HepG2 (cell line): Measurements from ENCODE around the gene GDF7.

Experiments used
- ASH2L ChIP-seq: fragments of 300-600, 200-600 bp; sonication (generic); IDR thresholded peaks from 2 replicates; pipeline ENCODE4 v1.7.0; 2017; ENCODE audit warnings: low read depth, mild to moderate bottlenecking, moderate library complexity, mixed read lengths, low read length; ENCODE audit not compliant: insufficient read length
- HDAC2 ChIP-seq: sonication (generic); formaldehyde crosslinking; IDR thresholded peaks from 2 replicates; pipeline ENCODE4 v1.4.0; 2020; ENCODE audit warnings: missing genetic modification reagents
- KDM1A ChIP-seq: IDR thresholded peaks from 2 replicates; pipeline ENCODE4 v1.6.1; 2016; ENCODE audit warnings: missing compliant biosample characterization
- NFE2L1 ChIP-seq: sonication (generic); formaldehyde crosslinking; IDR thresholded peaks from 2 replicates; pipeline ENCODE4 v1.4.0; 2020; ENCODE audit warnings: missing genetic modification reagents, mild to moderate bottlenecking, borderline replicate concordance
- SAP130 ChIP-seq: IDR thresholded peaks from 2 replicates; pipeline ENCODE4 v1.6.1; 2016; ENCODE audit warnings: low read depth
- TCF7L2 ChIP-seq: IDR thresholded peaks from 2 replicates; pipeline ENCODE4 v1.6.1; 2011; ENCODE audit warnings: mild to moderate bottlenecking, low read depth, low read length, moderate library complexity
- ZKSCAN1 ChIP-seq: fragments of 150-350 bp; IDR thresholded peaks from 2 replicates; pipeline ENCODE4 v1.6.1; 2014; ENCODE audit warnings: low read length
- ZNF296 ChIP-seq: sonication (generic); formaldehyde crosslinking; conservative IDR thresholded peaks from 2 replicates; pipeline ENCODE4 v1.5.0; 2020; ENCODE audit warnings: mild to moderate bottlenecking, missing genetic modification reagents
- ZNF614 ChIP-seq: IDR thresholded peaks from 2 replicates; pipeline ENCODE4 v1.6.1; 2018; ENCODE audit warnings: missing biosample characterization, missing genetic modification reagents, inconsistent platforms, borderline replicate concordance
- TF ChIP-seq, protein P1 (sequence below): sonication (generic); formaldehyde crosslinking; IDR thresholded peaks from 2 replicates; pipeline ENCODE4 v1.5.0; 2020; ENCODE audit warnings: mild to moderate bottlenecking, missing genetic modification reagents, borderline replicate concordance
- TF ChIP-seq, protein P2 (sequence below), 2 experiments: IDR thresholded peaks; 2 replicates each; pipeline ENCODE4 v1.6.1; 2011 to 2012; ENCODE audit warnings: low read length in 2 of 2, borderline replicate concordance in 1 of 2, low read depth in 1 of 2, mild to moderate bottlenecking in 1 of 2, moderate library complexity in 1 of 2

DNA sequence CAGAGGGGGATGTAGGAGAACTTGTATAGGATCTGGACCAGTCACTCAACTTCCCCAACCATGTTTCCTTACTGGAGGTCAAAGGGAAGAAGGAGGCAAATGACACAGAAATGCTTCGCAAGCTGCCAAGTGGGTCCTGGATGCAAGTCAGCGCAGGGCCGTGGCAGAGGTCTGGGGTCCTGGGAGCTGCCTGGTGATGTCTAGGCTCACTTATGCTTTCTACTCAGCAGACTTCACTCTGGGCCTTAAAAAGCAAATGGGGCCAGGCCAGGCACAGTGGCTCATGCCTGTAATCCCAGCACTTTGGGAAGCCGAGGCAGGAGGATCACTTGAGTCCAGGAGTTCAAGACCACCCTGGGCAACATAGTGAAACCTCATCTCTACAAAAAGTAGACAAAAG, 36.0 kb upstream of the GDF7 start:
- TF ChIP-seq NFE2L1 (CRISPR knock-in tag) (no peak), KDM1A (CRISPR knock-in tag) (no peak), ZKSCAN1 (no peak), ZNF614 (CRISPR knock-in tag) (no peak), HDAC2 (CRISPR knock-in tag) (no peak), TCF7L2 (no peak), SAP130 (no peak), ASH2L (no peak), ZNF296 (CRISPR knock-in tag) (no peak)
- TF ChIP-seq, protein P1, sequence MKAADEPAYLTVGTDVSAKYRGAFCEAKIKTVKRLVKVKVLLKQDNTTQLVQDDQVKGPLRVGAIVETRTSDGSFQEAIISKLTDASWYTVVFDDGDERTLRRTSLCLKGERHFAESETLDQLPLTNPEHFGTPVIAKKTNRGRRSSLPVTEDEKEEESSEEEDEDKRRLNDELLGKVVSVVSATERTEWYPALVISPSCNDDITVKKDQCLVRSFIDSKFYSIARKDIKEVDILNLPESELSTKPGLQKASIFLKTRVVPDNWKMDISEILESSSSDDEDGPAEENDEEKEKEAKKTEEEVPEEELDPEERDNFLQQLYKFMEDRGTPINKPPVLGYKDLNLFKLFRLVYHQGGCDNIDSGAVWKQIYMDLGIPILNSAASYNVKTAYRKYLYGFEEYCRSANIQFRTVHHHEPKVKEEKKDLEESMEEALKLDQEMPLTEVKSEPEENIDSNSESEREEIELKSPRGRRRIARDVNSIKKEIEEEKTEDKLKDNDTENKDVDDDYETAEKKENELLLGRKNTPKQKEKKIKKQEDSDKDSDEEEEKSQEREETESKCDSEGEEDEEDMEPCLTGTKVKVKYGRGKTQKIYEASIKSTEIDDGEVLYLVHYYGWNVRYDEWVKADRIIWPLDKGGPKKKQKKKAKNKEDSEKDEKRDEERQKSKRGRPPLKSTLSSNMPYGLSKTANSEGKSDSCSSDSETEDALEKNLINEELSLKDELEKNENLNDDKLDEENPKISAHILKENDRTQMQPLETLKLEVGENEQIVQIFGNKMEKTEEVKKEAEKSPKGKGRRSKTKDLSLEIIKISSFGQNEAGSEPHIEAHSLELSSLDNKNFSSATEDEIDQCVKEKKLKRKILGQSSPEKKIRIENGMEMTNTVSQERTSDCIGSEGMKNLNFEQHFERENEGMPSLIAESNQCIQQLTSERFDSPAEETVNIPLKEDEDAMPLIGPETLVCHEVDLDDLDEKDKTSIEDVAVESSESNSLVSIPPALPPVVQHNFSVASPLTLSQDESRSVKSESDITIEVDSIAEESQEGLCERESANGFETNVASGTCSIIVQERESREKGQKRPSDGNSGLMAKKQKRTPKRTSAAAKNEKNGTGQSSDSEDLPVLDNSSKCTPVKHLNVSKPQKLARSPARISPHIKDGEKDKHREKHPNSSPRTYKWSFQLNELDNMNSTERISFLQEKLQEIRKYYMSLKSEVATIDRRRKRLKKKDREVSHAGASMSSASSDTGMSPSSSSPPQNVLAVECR = no peak
- TF ChIP-seq, protein P2, sequence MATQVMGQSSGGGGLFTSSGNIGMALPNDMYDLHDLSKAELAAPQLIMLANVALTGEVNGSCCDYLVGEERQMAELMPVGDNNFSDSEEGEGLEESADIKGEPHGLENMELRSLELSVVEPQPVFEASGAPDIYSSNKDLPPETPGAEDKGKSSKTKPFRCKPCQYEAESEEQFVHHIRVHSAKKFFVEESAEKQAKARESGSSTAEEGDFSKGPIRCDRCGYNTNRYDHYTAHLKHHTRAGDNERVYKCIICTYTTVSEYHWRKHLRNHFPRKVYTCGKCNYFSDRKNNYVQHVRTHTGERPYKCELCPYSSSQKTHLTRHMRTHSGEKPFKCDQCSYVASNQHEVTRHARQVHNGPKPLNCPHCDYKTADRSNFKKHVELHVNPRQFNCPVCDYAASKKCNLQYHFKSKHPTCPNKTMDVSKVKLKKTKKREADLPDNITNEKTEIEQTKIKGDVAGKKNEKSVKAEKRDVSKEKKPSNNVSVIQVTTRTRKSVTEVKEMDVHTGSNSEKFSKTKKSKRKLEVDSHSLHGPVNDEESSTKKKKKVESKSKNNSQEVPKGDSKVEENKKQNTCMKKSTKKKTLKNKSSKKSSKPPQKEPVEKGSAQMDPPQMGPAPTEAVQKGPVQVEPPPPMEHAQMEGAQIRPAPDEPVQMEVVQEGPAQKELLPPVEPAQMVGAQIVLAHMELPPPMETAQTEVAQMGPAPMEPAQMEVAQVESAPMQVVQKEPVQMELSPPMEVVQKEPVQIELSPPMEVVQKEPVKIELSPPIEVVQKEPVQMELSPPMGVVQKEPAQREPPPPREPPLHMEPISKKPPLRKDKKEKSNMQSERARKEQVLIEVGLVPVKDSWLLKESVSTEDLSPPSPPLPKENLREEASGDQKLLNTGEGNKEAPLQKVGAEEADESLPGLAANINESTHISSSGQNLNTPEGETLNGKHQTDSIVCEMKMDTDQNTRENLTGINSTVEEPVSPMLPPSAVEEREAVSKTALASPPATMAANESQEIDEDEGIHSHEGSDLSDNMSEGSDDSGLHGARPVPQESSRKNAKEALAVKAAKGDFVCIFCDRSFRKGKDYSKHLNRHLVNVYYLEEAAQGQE (IDR thresholded peaks at IDR 0.05; ENCODE audit: borderline replicate concordance in 1 of 2, low read depth in 1 of 2, low read length in 2 of 2) = no peak
